GM12878 (cell line): ENCODE measurements around the gene GPATCH3. TPM values are rescaled to one million over a fixed set of nuclear protein-coding genes. Genes with fewer than 3 reads are reported as not detected.
A peak's percentile ranks its signal among the peaks of the same experiment; 100 is the strongest.

ENCODE experiments used
- BHLHE40 ChIP-seq, 2 experiments: fragments of 450-650 bp in 1 of 2; IDR thresholded peaks; 2 replicates each; pipeline ENCODE4 v1.6.1; 2011 to 2017; ENCODE audit warnings: low read depth in 2 of 2, borderline replicate concordance in 1 of 2, improper control_type of control experiment in 1 of 2, low read length in 1 of 2, mild to moderate bottlenecking in 1 of 2
- CBFB ChIP-seq: IDR thresholded peaks from 2 replicates; pipeline ENCODE4 v1.6.1; 2016; ENCODE audit warnings: antibody characterized with exemption, low read depth
- EGR1 ChIP-seq, 2 experiments: IDR thresholded peaks; 1 replicate in 1 of 2; 2 replicates in 1 of 2; pipeline ENCODE4 v1.6.1; 2011 to 2012; ENCODE audit warnings: low read depth in 2 of 2, low read length in 2 of 2, borderline replicate concordance in 1 of 2, mild to moderate bottlenecking in 1 of 2, moderate library complexity in 1 of 2
- ELK1 ChIP-seq: IDR thresholded peaks from 2 replicates; pipeline ENCODE4 v1.6.1; 2012; ENCODE audit warnings: low read depth, low read length, improper control_type of control experiment
- EP300 ChIP-seq, 2 experiments: fragments of 150-350 bp in 1 of 2; IDR thresholded peaks; 2 replicates each; pipeline ENCODE4 v1.6.1; 2011 to 2012; ENCODE audit warnings: low read depth in 2 of 2, low read length in 2 of 2, borderline replicate concordance in 1 of 2, improper control_type of control experiment in 1 of 2, inconsistent platforms in 1 of 2; ENCODE audit not compliant: control insufficient read depth in 1 of 2
- FOXK2 ChIP-seq: fragments of 450-650 bp; IDR thresholded peaks from 2 replicates; pipeline ENCODE4 v1.6.1; 2017; ENCODE audit warnings: mild to moderate bottlenecking, moderate library complexity
- GATAD2B ChIP-seq: fragments of 450-650 bp; conservative IDR thresholded peaks from 2 replicates; pipeline ENCODE4 v1.6.1; 2017; ENCODE audit warnings: low read depth, mild to moderate bottlenecking, moderate library complexity
- IRF3 ChIP-seq: fragments of 450-650 bp; IDR thresholded peaks from 2 replicates; pipeline ENCODE4 v1.6.1; 2014; ENCODE audit warnings: mild to moderate bottlenecking
- KLF5 ChIP-seq: fragments of 450-650 bp; IDR thresholded peaks from 2 replicates; pipeline ENCODE4 v1.6.1; 2014; ENCODE audit warnings: mild to moderate bottlenecking; ENCODE audit not compliant: partially characterized antibody
- LARP7 ChIP-seq: fragments of 450-650 bp; IDR thresholded peaks from 2 replicates; pipeline ENCODE4 v1.6.1; 2017; ENCODE audit warnings: mild to moderate bottlenecking
- MEF2A ChIP-seq: IDR thresholded peaks from 2 replicates; pipeline ENCODE4 v1.6.1; 2011; ENCODE audit warnings: low read depth, mild to moderate bottlenecking, low read length, moderate library complexity; ENCODE audit not compliant: insufficient read depth
- NFYA ChIP-seq: IDR thresholded peaks from 2 replicates; pipeline ENCODE4 v1.6.1; 2011; ENCODE audit warnings: low read depth, mild to moderate bottlenecking, low read length, improper control_type of control experiment, borderline replicate concordance
- PML ChIP-seq: IDR thresholded peaks from 2 replicates; pipeline ENCODE4 v1.6.1; 2012; ENCODE audit warnings: low read length, inconsistent platforms
- RB1 ChIP-seq: fragments of 450-650 bp; formaldehyde crosslinking; IDR thresholded peaks from 2 replicates; pipeline ENCODE4 v1.6.1; 2017; ENCODE audit warnings: mild to moderate bottlenecking, borderline replicate concordance
- SIN3A ChIP-seq: IDR thresholded peaks from 2 replicates; pipeline ENCODE4 v1.6.1; 2012; ENCODE audit warnings: low read depth, low read length, improper control_type of control experiment
- TCF12 ChIP-seq: IDR thresholded peaks from 2 replicates; pipeline ENCODE4 v1.6.1; 2011; ENCODE audit warnings: low read depth, mild to moderate bottlenecking, low read length
- YY1 ChIP-seq: IDR thresholded peaks from 2 replicates; pipeline ENCODE4 v1.6.1; 2011; ENCODE audit warnings: low read depth, mild to moderate bottlenecking, low read length
- ZNF24 ChIP-seq: fragments of 450-650 bp; IDR thresholded peaks from 2 replicates; pipeline ENCODE4 v1.6.1; 2017; ENCODE audit warnings: antibody characterized with exemption, mild to moderate bottlenecking
- ZNF384 ChIP-seq: IDR thresholded peaks from 2 replicates; pipeline ENCODE4 v1.6.1; 2012; ENCODE audit warnings: low read depth, mild to moderate bottlenecking, low read length, improper control_type of control experiment, borderline replicate concordance
- ZNF622 ChIP-seq: fragments of 450-650 bp; IDR thresholded peaks from 2 replicates; pipeline ENCODE4 v1.6.1; 2017; ENCODE audit warnings: mild to moderate bottlenecking, inconsistent platforms
- ZSCAN29 ChIP-seq: fragments of 450-650 bp; IDR thresholded peaks from 2 replicates; pipeline ENCODE4 v1.6.1; 2017; ENCODE audit warnings: mild to moderate bottlenecking, moderate library complexity
- polyA plus RNA-seq, 11 experiments: library from polyadenylated mRNA; depleted of rRNA in 4 of 11; unstranded in 6 of 11; stranded (reverse) in 5 of 11; fragments of >200 nt; fragmentation: Nextera tagmentation in 4 of 11; fragmentation: Illumina TruSeq in 1 of 11; extraction: Ambion mirVana in 4 of 11; extraction: Trizol in 1 of 11; gene quantifications; 1 replicate in 1 of 11; 2 replicates in 10 of 11; pipeline versions ENCODE4 v1.2.1 to v1.2.3, GENCODE V29; 2011 to 2016; ENCODE audit warnings: inconsistent platforms in 2 of 11, missing spikeins in 2 of 11, low read depth in 1 of 11
- total RNA-seq, 4 experiments: library from RNA; depleted of rRNA in 3 of 4; stranded (reverse); fragments of >200 nt in 3 of 4; fragmentation: Illumina TruSeq in 1 of 4; extraction: Trizol in 1 of 4; gene quantifications; 2 replicates each; pipeline versions ENCODE4 v1.2.1 to v1.2.3, GENCODE V29; 2013 to 2021
- TF ChIP-seq, protein P1 (sequence below): fragments of 450-650 bp; IDR thresholded peaks from 2 replicates; pipeline ENCODE4 v1.6.1; 2016; ENCODE audit warnings: mild to moderate bottlenecking
- TF ChIP-seq, protein P2 (sequence below): fragments of 450-650 bp; conservative IDR thresholded peaks from 2 replicates; pipeline ENCODE4 v1.6.1; 2017; ENCODE audit warnings: mild to moderate bottlenecking, moderate library complexity

The GPATCH3 gene
- total and polyA plus RNA-seq, 10 of the 15 experiments (the other 5 are each of a cell fraction or from before 2014, with no cell fraction given): 0.56 to 13.4 (median 8.7) TPM

DNA sequence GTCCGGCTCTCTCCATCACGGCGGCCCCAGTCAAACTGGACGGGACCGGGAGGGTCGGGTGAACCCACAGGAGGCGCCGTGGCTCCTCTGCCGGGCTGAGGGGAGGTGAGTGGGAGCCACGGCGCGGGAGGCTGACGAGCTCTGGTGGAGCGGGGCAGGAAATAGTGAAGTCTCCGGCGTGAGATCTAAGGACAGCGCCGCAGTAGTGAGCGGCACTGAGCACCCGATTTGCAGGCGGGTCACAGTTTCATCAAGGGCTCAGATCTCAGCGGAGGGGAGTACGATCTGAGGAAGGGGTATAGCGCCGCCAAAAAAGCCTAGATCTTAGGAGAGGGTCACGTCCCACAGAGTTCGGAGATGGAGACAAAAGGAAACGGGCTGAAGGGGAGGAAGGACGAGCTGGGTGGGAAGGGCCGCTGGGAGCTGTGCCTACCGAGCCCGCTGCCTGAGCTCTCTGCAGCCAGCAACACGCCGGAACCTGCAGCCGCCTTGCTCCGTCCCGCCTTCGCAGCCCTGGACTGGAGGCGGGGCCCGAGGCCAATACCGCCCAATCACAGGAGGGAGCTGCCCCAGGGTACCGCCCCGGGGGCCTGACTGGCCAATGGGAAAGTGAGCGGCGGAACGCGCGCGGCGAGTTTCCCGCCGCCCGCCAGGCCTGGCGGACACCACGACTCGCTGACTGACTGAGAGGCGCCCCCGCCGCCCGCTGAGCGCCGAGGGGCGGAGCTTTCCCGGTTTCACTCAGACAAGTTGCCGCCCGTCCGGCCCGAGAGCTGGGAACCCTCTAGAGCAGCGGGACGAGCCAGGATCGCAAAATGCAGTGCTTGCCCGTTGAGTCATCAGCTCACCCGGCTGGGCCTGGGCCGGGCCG is 35.4 kb downstream of the GPATCH3 start (continued):
- TF ChIP-seq EP300 (IDR thresholded peaks at IDR 0.05; ENCODE audit: borderline replicate concordance in 1 of 2, control insufficient read depth in 1 of 2, low read depth in 2 of 2, low read length in 2 of 2) (0 out of 4 replicates have a peak, but pooled peaks of 1 of the 2 experiments have one; percentile 18), ZNF384 (no peak), BHLHE40 (IDR thresholded peaks at IDR 0.05; ENCODE audit: borderline replicate concordance in 1 of 2, low read depth in 2 of 2, low read length in 1 of 2) (peak; percentile 16 to 46; a peak in 1 of 4 replicates), MEF2A (no peak), GATAD2B (peak; percentile 43; the same call in 1 of the 2 replicates), SIN3A (0 out of 2 replicates have a peak, but pooled peaks have one; percentile 34), ZSCAN29 (no peak), KLF5 (peak; percentile 36), NFYA (0 out of 2 replicates have a peak, but pooled peaks have one; percentile 33), PML (peak; percentile 96; the same call in 1 of the 2 replicates), RB1 (peak; percentile 98), YY1 (peak; percentile 50; the same call in 1 of the 2 replicates), ZNF622 (no peak), ELK1 (no peak), TCF12 (peak; percentile 74; the same call in 1 of the 2 replicates), FOXK2 (no peak), ZNF24 (no peak), EGR1 (IDR thresholded peaks at IDR 0.05; ENCODE audit: borderline replicate concordance in 1 of 2, low read depth in 2 of 2, low read length in 2 of 2) (peak in 1 of 2 experiments; percentile 79; a peak in 2 of 3 replicates), LARP7 (peak; percentile 69), CBFB (0 out of 2 replicates have a peak, but pooled peaks have one; percentile 69), IRF3 (peak; percentile 85)
- TF ChIP-seq, protein P1, sequence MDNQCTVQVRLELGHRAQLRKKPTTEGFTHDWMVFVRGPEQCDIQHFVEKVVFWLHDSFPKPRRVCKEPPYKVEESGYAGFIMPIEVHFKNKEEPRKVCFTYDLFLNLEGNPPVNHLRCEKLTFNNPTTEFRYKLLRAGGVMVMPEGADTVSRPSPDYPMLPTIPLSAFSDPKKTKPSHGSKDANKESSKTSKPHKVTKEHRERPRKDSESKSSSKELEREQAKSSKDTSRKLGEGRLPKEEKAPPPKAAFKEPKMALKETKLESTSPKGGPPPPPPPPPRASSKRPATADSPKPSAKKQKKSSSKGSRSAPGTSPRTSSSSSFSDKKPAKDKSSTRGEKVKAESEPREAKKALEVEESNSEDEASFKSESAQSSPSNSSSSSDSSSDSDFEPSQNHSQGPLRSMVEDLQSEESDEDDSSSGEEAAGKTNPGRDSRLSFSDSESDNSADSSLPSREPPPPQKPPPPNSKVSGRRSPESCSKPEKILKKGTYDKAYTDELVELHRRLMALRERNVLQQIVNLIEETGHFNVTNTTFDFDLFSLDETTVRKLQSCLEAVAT: peak; percentile 13; the same call in 1 of the 2 replicates
- TF ChIP-seq, protein P2, sequence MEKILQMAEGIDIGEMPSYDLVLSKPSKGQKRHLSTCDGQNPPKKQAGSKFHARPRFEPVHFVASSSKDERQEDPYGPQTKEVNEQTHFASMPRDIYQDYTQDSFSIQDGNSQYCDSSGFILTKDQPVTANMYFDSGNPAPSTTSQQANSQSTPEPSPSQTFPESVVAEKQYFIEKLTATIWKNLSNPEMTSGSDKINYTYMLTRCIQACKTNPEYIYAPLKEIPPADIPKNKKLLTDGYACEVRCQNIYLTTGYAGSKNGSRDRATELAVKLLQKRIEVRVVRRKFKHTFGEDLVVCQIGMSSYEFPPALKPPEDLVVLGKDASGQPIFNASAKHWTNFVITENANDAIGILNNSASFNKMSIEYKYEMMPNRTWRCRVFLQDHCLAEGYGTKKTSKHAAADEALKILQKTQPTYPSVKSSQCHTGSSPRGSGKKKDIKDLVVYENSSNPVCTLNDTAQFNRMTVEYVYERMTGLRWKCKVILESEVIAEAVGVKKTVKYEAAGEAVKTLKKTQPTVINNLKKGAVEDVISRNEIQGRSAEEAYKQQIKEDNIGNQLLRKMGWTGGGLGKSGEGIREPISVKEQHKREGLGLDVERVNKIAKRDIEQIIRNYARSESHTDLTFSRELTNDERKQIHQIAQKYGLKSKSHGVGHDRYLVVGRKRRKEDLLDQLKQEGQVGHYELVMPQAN: peak; percentile 39
